NT2/D1 (cell line): ENCODE results near the gene HUS1.

Experiments
- DNase-seq: peaks from one replicate; pipeline ENCODE4 v3.0.0-alpha.2; 2011; ENCODE audit warnings: low read depth, low spot score
- H3K27me3 ChIP-seq: 2 replicates; pipeline ENCODE4 v1.6.0; 2011; ENCODE audit warnings: mild to moderate bottlenecking; ENCODE audit not compliant: insufficient read length, insufficient read depth
- H3K36me3 ChIP-seq: 2 replicates; pipeline ENCODE4 v1.6.1; 2011; ENCODE audit warnings: mild to moderate bottlenecking, low read length, mixed read lengths; ENCODE audit not compliant: insufficient read depth, insufficient read length
- H3K4me1 ChIP-seq: 2 replicates; pipeline ENCODE4 v1.5.1; 2011; ENCODE audit not compliant: insufficient read depth, insufficient read length
- H3K4me3 ChIP-seq: 2 replicates; pipeline ENCODE4 v1.5.1; 2011; ENCODE audit warnings: low read depth; ENCODE audit not compliant: insufficient read length
- H3K9ac ChIP-seq: 2 replicates; pipeline ENCODE4 v1.6.0; 2011; ENCODE audit warnings: low read depth; ENCODE audit not compliant: insufficient read length
- H3K9me3 ChIP-seq: 2 replicates; pipeline ENCODE4 v1.5.1; 2011; ENCODE audit warnings: mild to moderate bottlenecking, low read length; ENCODE audit not compliant: insufficient read depth
- SUZ12 ChIP-seq: IDR thresholded peaks from 2 replicates; pipeline ENCODE4 v1.6.1; 2011; ENCODE audit not compliant: insufficient read length, insufficient read depth; ENCODE audit errors: extremely low read depth
- YY1 ChIP-seq: IDR thresholded peaks from 2 replicates; pipeline ENCODE4 v1.6.1; 2011; ENCODE audit not compliant: insufficient read length, insufficient read depth
- ZNF274 ChIP-seq: IDR thresholded peaks from 2 replicates; pipeline ENCODE4 v1.6.1; 2011; ENCODE audit warnings: mild to moderate bottlenecking, low read depth, low read length

Gene HUS1

DNA sequence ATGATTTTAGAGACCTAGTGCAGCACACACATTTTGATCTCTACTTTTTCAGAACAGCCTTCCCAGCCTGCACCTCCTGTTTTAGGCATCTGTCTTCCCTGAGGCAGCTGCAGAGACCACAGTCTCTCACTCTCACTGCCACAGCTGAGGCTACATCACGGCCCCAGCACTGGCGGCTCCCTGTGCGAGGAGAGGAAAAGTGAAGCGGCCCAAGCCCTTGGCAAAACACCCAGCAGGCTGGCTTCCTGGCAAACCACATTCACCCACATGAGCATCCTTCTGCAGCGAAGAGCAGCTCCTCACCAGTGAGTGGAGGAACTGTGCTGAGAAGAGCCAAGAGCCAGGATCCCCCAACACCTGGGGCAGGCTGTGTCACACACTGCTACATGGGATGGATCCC lies 14.0 kb downstream of the HUS1 start:
- Histone ChIP-seq H3K9ac (no peak overlapping the region), H3K4me1 (no peaks in the 10 kb centered on the region), H3K4me3 (no peak overlapping the region), H3K36me3 (peaks cover 85% of the 10 kb centered on the region), H3K27me3 (no peaks in the 10 kb centered on the region), H3K9me3 (peaks cover 21% of the 10 kb centered on the region; the same call in 1 of the 2 replicates)
- no peak for DNase-seq
- TF ChIP-seq SUZ12 (no peak), YY1 (no peak)

DNA sequence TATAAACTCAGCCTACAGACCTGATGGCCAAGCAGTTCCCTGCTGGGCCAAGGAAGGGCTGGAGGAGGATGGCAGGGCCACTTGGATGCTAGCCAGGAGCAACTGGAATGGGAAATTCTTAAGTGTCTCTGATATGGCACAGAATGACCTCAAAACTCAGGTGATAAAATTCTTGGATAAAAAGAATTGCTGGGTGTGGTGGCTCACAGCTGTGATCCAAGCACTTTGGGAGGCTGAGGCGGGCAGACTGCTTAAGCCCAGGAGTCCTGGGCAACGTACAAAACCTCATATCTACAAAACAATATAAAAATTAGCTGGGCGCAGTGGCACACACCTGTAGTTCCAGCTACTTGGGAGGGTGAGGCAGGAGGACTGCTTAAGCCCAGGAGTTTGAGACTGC lies 17.2 kb downstream of the HUS1 start:
- Histone ChIP-seq H3K9me3 (peaks cover 31% of the 10 kb centered on the region; the same call in 1 of the 2 replicates), H3K4me3 (no peak overlapping the region), H3K27me3 (no peaks in the 10 kb centered on the region), H3K9ac (no peak overlapping the region), H3K4me1 (no peaks in the 10 kb centered on the region), H3K36me3 (peaks cover 65% of the 10 kb centered on the region)
- TF ChIP-seq ZNF274 (no peak), SUZ12 (no peak), YY1 (no peak)
- DNase-seq = no peak

DNA sequence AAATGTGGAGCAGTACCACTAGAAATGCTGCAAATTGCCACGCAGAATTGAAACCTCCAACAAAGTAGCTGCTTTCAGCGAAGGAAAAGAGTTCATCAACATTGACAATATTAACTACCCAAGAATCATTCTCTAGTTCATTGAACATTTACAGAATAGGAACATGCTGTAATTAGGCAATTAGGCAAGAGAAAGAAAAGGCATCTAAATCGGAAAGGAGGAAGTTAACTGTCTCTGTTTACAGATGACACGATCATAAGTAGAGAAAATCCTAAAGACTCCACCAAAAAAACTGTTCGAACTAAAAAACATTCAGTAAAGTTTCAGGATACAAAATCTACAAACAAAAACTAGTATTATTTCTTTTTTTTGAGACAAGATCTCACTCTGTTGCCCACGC lies 22.3 kb downstream of the HUS1 start:
- Histone ChIP-seq H3K9me3 (peaks cover 25% of the 10 kb centered on the region; the same call in 1 of the 2 replicates), H3K4me1 (no peaks in the 10 kb centered on the region), H3K4me3 (no peak overlapping the region), H3K9ac (no peak overlapping the region), H3K27me3 (no peaks in the 10 kb centered on the region), H3K36me3 (peaks cover 39% of the 10 kb centered on the region)
- TF ChIP-seq ZNF274 (no peak), SUZ12 (no peak), YY1 (no peak)
- DNase-seq = no peak

DNA sequence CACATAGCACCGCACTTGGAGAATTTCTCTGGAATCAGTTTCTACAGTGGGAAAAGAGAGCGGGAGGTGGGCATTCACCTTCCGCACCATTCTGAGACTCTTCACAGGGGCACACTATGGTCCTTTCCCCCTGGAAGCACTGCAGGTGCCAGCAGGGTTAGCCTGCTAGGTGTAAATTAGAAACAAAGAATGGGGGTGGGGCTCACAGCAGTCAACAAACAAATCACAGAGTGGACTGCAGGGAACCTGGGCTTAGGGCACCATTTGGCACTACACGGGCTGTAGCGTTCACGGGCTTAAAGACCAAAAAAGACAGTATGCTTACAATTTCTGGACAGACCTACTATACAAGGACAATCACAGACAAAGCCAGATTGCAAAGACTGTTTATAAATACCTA lies 23.2 kb downstream of the HUS1 start:
- TF ChIP-seq ZNF274 (no peak), YY1 (no peak), SUZ12 (no peak)

DNA sequence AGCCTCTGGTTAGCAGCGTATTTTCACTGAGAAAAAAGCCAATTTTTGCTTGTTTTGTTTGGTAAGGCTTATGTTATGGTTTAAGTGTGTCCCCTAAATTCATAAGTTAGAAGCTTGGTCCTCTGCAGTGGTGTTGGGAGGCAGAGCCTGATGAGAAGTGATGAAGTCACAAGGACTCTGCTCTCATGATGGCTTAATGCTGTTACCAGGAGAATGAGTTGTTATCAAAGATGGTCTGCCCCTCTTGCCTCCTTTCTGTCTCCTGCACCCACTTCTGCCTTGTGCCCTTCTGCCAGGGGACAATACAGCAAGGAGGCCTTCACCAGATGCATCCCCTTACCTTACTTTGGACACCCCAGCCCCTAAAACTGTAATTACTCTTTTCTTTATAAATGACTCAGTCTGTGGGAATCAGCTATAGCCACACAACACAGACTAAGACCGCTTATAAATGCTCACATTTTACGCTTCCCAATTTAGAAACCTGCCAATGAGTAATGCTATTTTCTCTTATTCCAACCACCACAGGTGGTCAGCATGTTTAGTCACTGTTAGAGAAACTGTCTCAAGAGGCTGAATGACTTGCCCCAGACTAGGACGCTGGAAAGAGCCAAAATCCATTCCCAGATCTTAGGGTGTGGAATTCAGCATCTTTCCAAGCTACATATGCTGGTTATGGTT lies 25.0 kb downstream of the HUS1 start:
- 0 out of 2 replicates have a peak, but pooled peaks cover 9% of the 10 kb centered on the region for H3K9me3 ChIP-seq
- H3K4me1 ChIP-seq = peaks cover 3% of the 10 kb centered on the region
- DNase-seq = no peak
- H3K36me3 ChIP-seq = peaks cover 29% of the 10 kb centered on the region
- no peak overlapping the region for H3K9ac ChIP-seq
- TF ChIP-seq ZNF274 (no peak), YY1 (no peak), SUZ12 (no peak)
- no peaks in the 10 kb centered on the region for H3K27me3 ChIP-seq
- H3K4me3 ChIP-seq = no peak overlapping the region

More for the DNA sequence above, 23.2 kb downstream of the HUS1 start:
- no peak for DNase-seq
- H3K36me3 ChIP-seq = peaks cover 30% of the 10 kb centered on the region
- H3K9me3 ChIP-seq = peaks cover 17% of the 10 kb centered on the region; the same call in 1 of the 2 replicates
- no peaks in the 10 kb centered on the region for H3K4me1 ChIP-seq
- no peak overlapping the region for H3K9ac ChIP-seq
- H3K27me3 ChIP-seq = no peaks in the 10 kb centered on the region
- H3K4me3 ChIP-seq = no peak overlapping the region

DNA sequence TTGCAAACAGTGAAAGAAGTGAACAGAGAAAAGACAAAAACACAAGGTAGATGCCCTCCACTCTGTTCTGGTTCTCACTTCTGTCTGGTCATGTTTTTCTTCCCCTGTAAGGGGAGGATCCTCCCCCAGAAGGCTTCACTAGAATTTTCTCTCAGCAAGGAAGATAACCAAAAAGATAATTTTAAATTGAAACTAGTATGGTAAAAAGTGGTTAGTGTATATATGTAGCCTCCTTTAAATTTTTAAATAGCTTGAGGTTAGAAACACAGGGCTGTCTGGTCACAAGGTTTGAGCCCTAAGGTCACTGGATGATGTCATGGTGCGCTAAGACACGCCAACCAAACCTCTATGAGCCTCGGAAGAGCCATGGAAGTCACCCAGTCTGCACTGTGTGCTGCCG lies 25.6 kb downstream of the HUS1 start:
- H3K36me3 ChIP-seq = peaks cover 29% of the 10 kb centered on the region
- H3K27me3 ChIP-seq = no peaks in the 10 kb centered on the region
- no peak overlapping the region for H3K4me3 ChIP-seq
- H3K4me1 ChIP-seq = peaks cover 3% of the 10 kb centered on the region
- TF ChIP-seq ZNF274 (no peak), YY1 (no peak), SUZ12 (no peak)
- H3K9ac ChIP-seq = no peak overlapping the region
- H3K9me3 ChIP-seq = 0 out of 2 replicates have a peak, but pooled peaks cover 9% of the 10 kb centered on the region
- no peak for DNase-seq

DNA sequence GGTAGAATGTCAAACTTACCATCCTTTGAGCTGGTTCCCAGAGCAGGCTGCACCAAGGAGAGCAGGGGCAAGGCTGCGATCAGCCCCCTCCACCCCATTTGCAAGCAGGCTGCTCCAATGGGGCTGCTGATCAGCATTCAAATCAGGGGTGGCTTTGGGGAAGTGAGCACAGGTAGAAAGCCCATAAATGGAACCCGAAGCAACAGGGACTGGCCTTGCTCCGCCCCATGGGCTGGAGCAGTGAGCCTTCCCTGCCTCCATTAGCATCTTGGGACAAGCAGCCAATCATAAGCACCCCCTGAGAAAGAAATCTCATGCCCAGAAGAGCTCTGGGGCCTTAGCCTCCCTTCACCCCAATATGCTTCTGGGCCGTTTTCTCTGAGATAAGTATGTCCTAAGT lies 27.2 kb downstream of the HUS1 start:
- TF ChIP-seq YY1 (no peak), ZNF274 (no peak), SUZ12 (no peak)
- DNase-seq = no peak
- H3K4me1 ChIP-seq = peaks cover 3% of the 10 kb centered on the region
- no peak overlapping the region for H3K9ac ChIP-seq
- no peaks in the 10 kb centered on the region for H3K9me3 ChIP-seq
- H3K27me3 ChIP-seq = no peaks in the 10 kb centered on the region
- peaks cover 25% of the 10 kb centered on the region for H3K36me3 ChIP-seq
- H3K4me3 ChIP-seq = no peak overlapping the region

DNA sequence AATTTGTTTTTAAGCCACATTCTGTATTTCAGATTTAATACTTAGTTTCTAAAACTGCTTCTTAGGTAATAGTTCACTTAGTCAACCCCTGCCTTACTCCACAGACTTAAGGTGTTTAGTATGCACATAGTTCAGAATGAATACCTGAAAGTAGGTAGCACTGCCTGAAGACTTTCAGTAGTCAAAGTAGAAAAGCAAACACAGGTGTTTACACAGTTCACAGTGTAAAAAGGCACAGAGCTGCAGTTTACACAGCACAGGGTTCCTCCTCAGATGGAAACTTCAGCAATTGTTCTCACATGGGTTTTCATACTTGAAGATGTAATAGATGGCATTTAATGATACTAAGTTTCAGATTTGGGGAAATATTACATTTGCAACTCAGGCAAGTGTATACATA lies 28.0 kb downstream of the HUS1 start:
- Histone ChIP-seq H3K27me3 (no peaks in the 10 kb centered on the region), H3K36me3 (peaks cover 20% of the 10 kb centered on the region), H3K4me1 (peaks cover 3% of the 10 kb centered on the region), H3K9me3 (no peaks in the 10 kb centered on the region), H3K4me3 (no peak overlapping the region), H3K9ac (no peak overlapping the region)
- DNase-seq = no peak
- TF ChIP-seq ZNF274 (no peak), SUZ12 (no peak), YY1 (no peak)
